Measurements from ENCODE around the gene FBLN1. TPM values are rescaled to one million over a fixed set of nuclear protein-coding genes. Genes with fewer than 3 reads are reported as not detected.

Gene FBLN1
- total RNA-seq, 6 experiments from 2014 or later = 199 to 346 (median 326) TPM

- DNase-seq = no peak
- Mint-ChIP-seq H3K36me3 (ENCODE audit: low read depth) (peaks cover 13% of the 10 kb centered on the region), H3K9me3 (peaks cover 13% of the 10 kb centered on the region), H3K4me1 (ENCODE audit: low read depth) (peaks cover 88% of the 10 kb centered on the region), H3K27ac (peak overlapping the region; percentile 8; the same call in 1 of the 2 replicates), H3K4me3 (no peak overlapping the region), H3K27me3 (ENCODE audit: insufficient read depth) (peaks cover 3% of the 10 kb centered on the region)
- TF ChIP-seq CTCF (IDR thresholded peaks at IDR 0.05) = no peak
These were observed 30.3 kb upstream of the FBLN1 start for GRCh38 chr22:45472426-45472825.

GRCh38 chr22:45473626-45474237, 29.0 kb upstream of the FBLN1 start:
- TF ChIP-seq CTCF (IDR thresholded peaks at IDR 0.05) = no peak
- peaks cover 89% of the 10 kb centered on the region for H3K4me1 Mint-ChIP-seq (ENCODE audit: low read depth)
- peaks cover 1% of the 10 kb centered on the region; the same call in 1 of the 2 replicates for H3K9me3 Mint-ChIP-seq
- H3K27me3 Mint-ChIP-seq (ENCODE audit: insufficient read depth) = peaks cover 3% of the 10 kb centered on the region
- H3K36me3 Mint-ChIP-seq (ENCODE audit: low read depth) = peaks cover under 1% of the 10 kb centered on the region; the same call in 1 of the 2 replicates
- H3K27ac Mint-ChIP-seq = no peak overlapping the region; the same call in 1 of the 2 replicates
- no peak for DNase-seq
- H3K4me3 Mint-ChIP-seq = no peak overlapping the region

GRCh38 chr22:45475063-45475747, 27.5 kb upstream of the FBLN1 start:
- no peaks in the 10 kb centered on the region; the same call in 1 of the 2 replicates for H3K9me3 Mint-ChIP-seq
- no peak overlapping the region for H3K27ac Mint-ChIP-seq

GRCh38 chr22:45475851-45476514, 26.7 kb upstream of the FBLN1 start:
- Mint-ChIP-seq H3K4me3 (no peak overlapping the region), H3K4me1 (ENCODE audit: low read depth) (peaks cover 66% of the 10 kb centered on the region), H3K27me3 (ENCODE audit: insufficient read depth) (peaks cover 3% of the 10 kb centered on the region), H3K36me3 (ENCODE audit: low read depth) (no peaks in the 10 kb centered on the region), H3K9me3 (no peaks in the 10 kb centered on the region; the same call in 1 of the 2 replicates), H3K27ac (no peak overlapping the region)
- no peak for TF ChIP-seq CTCF (IDR thresholded peaks at IDR 0.05)
- DNase-seq = no peak

More at GRCh38 chr22:45475063-45475747, 27.5 kb upstream of the FBLN1 start:
- no peaks in the 10 kb centered on the region for H3K36me3 Mint-ChIP-seq (ENCODE audit: low read depth)
- peaks cover 74% of the 10 kb centered on the region for H3K4me1 Mint-ChIP-seq (ENCODE audit: low read depth)
- H3K27me3 Mint-ChIP-seq (ENCODE audit: insufficient read depth) = peaks cover 3% of the 10 kb centered on the region
- H3K4me3 Mint-ChIP-seq = no peak overlapping the region
- no peak for TF ChIP-seq CTCF (IDR thresholded peaks at IDR 0.05)
- no peak for DNase-seq

- peak overlapping the region; percentile 1; the same call in 1 of the 2 replicates for H3K27ac Mint-ChIP-seq
- H3K27me3 Mint-ChIP-seq (ENCODE audit: insufficient read depth) = peaks cover 3% of the 10 kb centered on the region
- H3K4me3 Mint-ChIP-seq = no peak overlapping the region
- no peaks in the 10 kb centered on the region; the same call in 1 of the 2 replicates for H3K9me3 Mint-ChIP-seq
- H3K4me1 Mint-ChIP-seq (ENCODE audit: low read depth) = peaks cover 64% of the 10 kb centered on the region
- no peak for TF ChIP-seq CTCF (IDR thresholded peaks at IDR 0.05)
- peak; percentile 21 for DNase-seq
- H3K36me3 Mint-ChIP-seq (ENCODE audit: low read depth) = no peaks in the 10 kb centered on the region
These were observed 25.9 kb upstream of the FBLN1 start for GRCh38 chr22:45476814-45477213.
